ENCODE data around the gene BTAF1.

DNA sequence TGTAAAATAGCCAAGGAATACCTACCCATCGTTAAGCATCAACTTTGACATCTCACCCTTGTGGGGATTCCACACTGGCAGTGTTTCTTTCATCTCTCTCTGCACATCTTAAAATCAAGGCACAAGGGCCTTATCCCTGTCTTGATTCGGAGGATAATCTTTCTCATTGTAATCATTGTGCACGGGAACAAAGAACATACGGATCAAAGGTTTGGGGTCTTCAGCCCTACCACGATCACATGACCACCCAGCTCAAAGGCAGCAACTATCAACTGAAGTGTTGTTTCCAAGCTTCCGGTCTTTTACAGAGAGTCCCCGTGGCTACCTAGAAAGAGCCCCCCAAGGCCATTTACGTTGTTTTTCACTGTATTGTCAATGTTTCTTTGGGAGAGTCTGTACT, 26.1 kb upstream of the BTAF1 start:
- TF ChIP-seq POLR2A (IDR thresholded peaks at IDR 0.05) (no peak), POLR2AphosphoS5 (IDR thresholded peaks at IDR 0.05) (no peak), EP300 (IDR thresholded peaks at IDR 0.05) (no peak)
- TF ChIP-seq, protein P1, sequence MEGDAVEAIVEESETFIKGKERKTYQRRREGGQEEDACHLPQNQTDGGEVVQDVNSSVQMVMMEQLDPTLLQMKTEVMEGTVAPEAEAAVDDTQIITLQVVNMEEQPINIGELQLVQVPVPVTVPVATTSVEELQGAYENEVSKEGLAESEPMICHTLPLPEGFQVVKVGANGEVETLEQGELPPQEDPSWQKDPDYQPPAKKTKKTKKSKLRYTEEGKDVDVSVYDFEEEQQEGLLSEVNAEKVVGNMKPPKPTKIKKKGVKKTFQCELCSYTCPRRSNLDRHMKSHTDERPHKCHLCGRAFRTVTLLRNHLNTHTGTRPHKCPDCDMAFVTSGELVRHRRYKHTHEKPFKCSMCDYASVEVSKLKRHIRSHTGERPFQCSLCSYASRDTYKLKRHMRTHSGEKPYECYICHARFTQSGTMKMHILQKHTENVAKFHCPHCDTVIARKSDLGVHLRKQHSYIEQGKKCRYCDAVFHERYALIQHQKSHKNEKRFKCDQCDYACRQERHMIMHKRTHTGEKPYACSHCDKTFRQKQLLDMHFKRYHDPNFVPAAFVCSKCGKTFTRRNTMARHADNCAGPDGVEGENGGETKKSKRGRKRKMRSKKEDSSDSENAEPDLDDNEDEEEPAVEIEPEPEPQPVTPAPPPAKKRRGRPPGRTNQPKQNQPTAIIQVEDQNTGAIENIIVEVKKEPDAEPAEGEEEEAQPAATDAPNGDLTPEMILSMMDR (IDR thresholded peaks at IDR 0.05): no peak

Data from stomach (tissue), 4 donors.